H9 (cell line): ENCODE results near the gene COLQ. TPM values are rescaled to one million over a fixed set of nuclear protein-coding genes. Genes with fewer than 3 reads are reported as not detected.

Experiments used
- DNase-seq: peaks from one replicate; pipeline ENCODE4 v3.0.0-alpha.2; 2017
- H2AFZ ChIP-seq: one replicate; pipeline ENCODE4 v1.6.1; 2013; ENCODE audit warnings: mild to moderate bottlenecking, low read length, control low read depth, moderate library complexity
- H2AK5ac ChIP-seq: 2 replicates; pipeline ENCODE4 v1.6.1; 2013; ENCODE audit warnings: low read length, control low read depth, mixed read lengths; ENCODE audit not compliant: insufficient read length
- H2BK120ac ChIP-seq: one replicate; pipeline ENCODE4 v1.6.1; 2013; ENCODE audit warnings: low read depth, mild to moderate bottlenecking, low read length, control low read depth, inconsistent platforms; ENCODE audit not compliant: poor library complexity, severe bottlenecking
- H2BK12ac ChIP-seq: 2 replicates; pipeline ENCODE4 v1.6.1; 2013; ENCODE audit warnings: low read length, control low read depth, mixed read lengths, low read depth; ENCODE audit not compliant: insufficient read length
- H2BK15ac ChIP-seq: 2 replicates; pipeline ENCODE4 v1.6.1; 2013; ENCODE audit warnings: low read depth, low read length, control low read depth
- H2BK20ac ChIP-seq: one replicate; pipeline ENCODE4 v1.6.1; 2013; ENCODE audit warnings: low read depth, mild to moderate bottlenecking, low read length, control low read depth, inconsistent platforms; ENCODE audit not compliant: poor library complexity, severe bottlenecking
- H2BK5ac ChIP-seq: 2 replicates; pipeline ENCODE4 v1.6.1; 2013; ENCODE audit warnings: low read length, control low read depth, mixed read lengths; ENCODE audit not compliant: insufficient read length
- H3K14ac ChIP-seq: 2 replicates; pipeline ENCODE4 v1.6.1; 2013; ENCODE audit warnings: low read length, control low read depth; ENCODE audit not compliant: insufficient read depth
- H3K18ac ChIP-seq: 2 replicates; pipeline ENCODE4 v1.6.1; 2013; ENCODE audit warnings: low read depth, mild to moderate bottlenecking, mixed read lengths, low read length, control low read depth; ENCODE audit not compliant: insufficient read length
- H3K23ac ChIP-seq: 2 replicates; pipeline ENCODE4 v1.6.1; 2013; ENCODE audit warnings: low read length, control low read depth, mixed read lengths, low read depth; ENCODE audit not compliant: insufficient read length
- H3K23me2 ChIP-seq: 2 replicates; pipeline ENCODE4 v1.6.1; 2013; ENCODE audit warnings: low read depth, mild to moderate bottlenecking, mixed read lengths, low read length, control low read depth; ENCODE audit not compliant: insufficient read length, poor library complexity, severe bottlenecking
- H3K27ac ChIP-seq: 2 replicates; pipeline ENCODE4 v1.5.1; 2013; ENCODE audit warnings: low read length, control low read depth, mixed read lengths, low read depth; ENCODE audit not compliant: insufficient read length
- H3K27me3 ChIP-seq: 2 replicates; pipeline ENCODE4 v1.6.1; 2013; ENCODE audit warnings: low read length, control low read depth, inconsistent platforms; ENCODE audit not compliant: insufficient read depth
- H3K4ac ChIP-seq: 2 replicates; pipeline ENCODE4 v1.6.1; 2013; ENCODE audit warnings: low read depth, mild to moderate bottlenecking, control low read depth, inconsistent platforms, low read length, moderate library complexity
- H3K4me1 ChIP-seq: 2 replicates; pipeline ENCODE4 v1.6.1; 2013; ENCODE audit warnings: low read length, control low read depth, inconsistent platforms; ENCODE audit not compliant: insufficient read depth
- H3K4me2 ChIP-seq: 2 replicates; pipeline ENCODE4 v1.6.1; 2013; ENCODE audit warnings: low read length, control low read depth, mixed read lengths; ENCODE audit not compliant: insufficient read length, insufficient read depth
- H3K56ac ChIP-seq: 2 replicates; pipeline ENCODE4 v1.6.1; 2013; ENCODE audit warnings: low read depth, mild to moderate bottlenecking, mixed read lengths, low read length, control low read depth; ENCODE audit not compliant: insufficient read length
- H3K79me1 ChIP-seq: 2 replicates; pipeline ENCODE4 v1.6.1; 2013; ENCODE audit warnings: low read depth, mild to moderate bottlenecking, moderate library complexity, low read length, control low read depth, inconsistent platforms; ENCODE audit not compliant: insufficient read depth, poor library complexity, severe bottlenecking
- H3K79me2 ChIP-seq: 2 replicates; pipeline ENCODE4 v1.6.1; 2013; ENCODE audit warnings: low read length, control low read depth, inconsistent platforms; ENCODE audit not compliant: insufficient read depth
- H3K9ac ChIP-seq: 2 replicates; pipeline ENCODE4 v1.6.1; 2013; ENCODE audit warnings: low read length, control low read depth, mixed read lengths; ENCODE audit not compliant: insufficient read length; ENCODE audit errors: extremely low read depth
- H3K9me3 ChIP-seq: one replicate; pipeline ENCODE4 v1.6.1; 2013; ENCODE audit warnings: low read depth, low read length, inconsistent platforms; ENCODE audit not compliant: control insufficient read depth
- H3T11ph ChIP-seq: one replicate; pipeline ENCODE4 v1.6.1; 2013; ENCODE audit warnings: mild to moderate bottlenecking, low read length, control low read depth, inconsistent platforms
- H4K20me1 ChIP-seq: one replicate; pipeline ENCODE4 v1.6.1; 2013; ENCODE audit not compliant: control insufficient read depth, insufficient read length, insufficient read depth
- H4K5ac ChIP-seq: 2 replicates; pipeline ENCODE4 v1.6.1; 2013; ENCODE audit warnings: low read depth, mild to moderate bottlenecking, mixed read lengths, low read length, control low read depth; ENCODE audit not compliant: insufficient read length
- H4K8ac ChIP-seq: replicated peaks from 2 replicates; pipeline ENCODE4 v1.6.1; 2013; ENCODE audit warnings: low read length, control low read depth, mixed read lengths, low read depth; ENCODE audit not compliant: insufficient read length
- H4K91ac ChIP-seq: 2 replicates; pipeline ENCODE4 v1.6.1; 2013; ENCODE audit warnings: low read depth, mild to moderate bottlenecking, moderate library complexity, mixed read lengths, low read length, control low read depth; ENCODE audit not compliant: insufficient read length
- H3K27ac Mint-ChIP-seq, 3 experiments: 2 replicates in 2 of 3; 3 replicates in 1 of 3; pipeline ENCODE4 v1.8.0; 2020 to 2021; ENCODE audit warnings: mixed read lengths in 3 of 3, mild to moderate bottlenecking in 1 of 3, moderate library complexity in 1 of 3
- H3K27me3 Mint-ChIP-seq: 2 replicates; pipeline ENCODE4 v1.8.0; 2021; ENCODE audit warnings: low read depth, mild to moderate bottlenecking, moderate library complexity, mixed read lengths
- H3K36me3 Mint-ChIP-seq, 3 experiments: 2 replicates in 2 of 3; 3 replicates in 1 of 3; pipeline ENCODE4 v1.8.0; 2020 to 2021; ENCODE audit warnings: low read depth in 3 of 3, mixed read lengths in 3 of 3; ENCODE audit not compliant: insufficient read depth in 1 of 3
- H3K4me1 Mint-ChIP-seq, 2 experiments: 2 replicates each; pipeline ENCODE4 v1.8.0; 2020; ENCODE audit warnings: mixed read lengths in 2 of 2
- H3K4me3 Mint-ChIP-seq, 2 experiments: 2 replicates in 1 of 2; 3 replicates in 1 of 2; pipeline ENCODE4 v1.8.0; 2020 to 2021; ENCODE audit warnings: mild to moderate bottlenecking in 2 of 2, mixed read lengths in 2 of 2, moderate library complexity in 1 of 2
- H3K9me3 Mint-ChIP-seq, 2 experiments: 2 replicates in 1 of 2; 3 replicates in 1 of 2; pipeline ENCODE4 v1.8.0; 2020; ENCODE audit warnings: mild to moderate bottlenecking in 2 of 2, mixed read lengths in 2 of 2, moderate library complexity in 1 of 2
- CTCF ChIP-seq: fragments of 200-600 bp; sonication (generic); conservative IDR thresholded peaks from 3 replicates; pipeline ENCODE4 v1.8.0; 2021; ENCODE audit warnings: antibody characterized with exemption, mild to moderate bottlenecking
- WGBS: extraction: QIAGEN DNeasy Blood & Tissue Kit; methylation state at CpG from one replicate; pipeline ENCODE4 v1.1.7; 2013; ENCODE audit warnings: missing lambda C conversion rate, low lambda C conversion rate, mixed read lengths; ENCODE audit not compliant: insufficient read length; ENCODE audit errors: extremely low coverage; 5-methylcytosine and 5-hydroxymethylcytosine counted together
- total RNA-seq: library from RNA; stranded (reverse); gene quantifications from 2 replicates; pipeline ENCODE4 v1.2.1, GENCODE V29; 2021

Gene COLQ
- total RNA-seq, 1 experiment from 2014 or later, result 0.61 TPM

GRCh38 chr3:15513116-15513515 is 8.4 kb downstream of the COLQ start:
- H2AFZ ChIP-seq, result no peak overlapping the region
- no peak overlapping the region for H2BK15ac ChIP-seq
- Mint-ChIP-seq H3K36me3 (no peaks in the 10 kb centered on the region), H3K27ac (no peak overlapping the region), H3K27me3 (no peaks in the 10 kb centered on the region), H3K4me1 (no peaks in the 10 kb centered on the region; a peak in 1 of 4 replicates), H3K4me3 (no peak overlapping the region), H3K9me3 (no peaks in the 10 kb centered on the region)
- no peak overlapping the region for H2BK12ac ChIP-seq
- H4K8ac ChIP-seq, result no peak overlapping the region
- H3K56ac ChIP-seq, result no peak overlapping the region
- TF ChIP-seq CTCF, result no peak
- no peaks in the 10 kb centered on the region for H3K79me1 ChIP-seq
- no peaks in the 10 kb centered on the region for H3K23me2 ChIP-seq
- H4K5ac ChIP-seq, result no peak overlapping the region
- H3K27me3 ChIP-seq, result no peaks in the 10 kb centered on the region
- no peak overlapping the region for H2BK120ac ChIP-seq
- no peak overlapping the region for H3K4me2 ChIP-seq
- no peak overlapping the region for H3K14ac ChIP-seq
- no peak for DNase-seq
- H3K23ac ChIP-seq, result no peak overlapping the region
- no peak overlapping the region for H2BK5ac ChIP-seq
- no peaks in the 10 kb centered on the region for H4K20me1 ChIP-seq
- H3T11ph ChIP-seq, result no peak overlapping the region
- no peak overlapping the region for H2AK5ac ChIP-seq
- no peaks in the 10 kb centered on the region for H3K79me2 ChIP-seq
- H3K9ac ChIP-seq, result no peak overlapping the region
- no peaks in the 10 kb centered on the region for H3K9me3 ChIP-seq
- no peak overlapping the region for H3K4ac ChIP-seq
- H3K18ac ChIP-seq, result no peak overlapping the region
- WGBS, result no CpG with 5 or more reads among the region's 7 CpGs
- no peaks in the 10 kb centered on the region for H3K4me1 ChIP-seq
- H2BK20ac ChIP-seq, result no peak overlapping the region
- no peak overlapping the region for H3K27ac ChIP-seq
- H4K91ac ChIP-seq, result no peak overlapping the region
